NB4 (cell line): ENCODE measurements around the gene ADD1.
"Not testable (repeated sequence)": the region's sequence is repeated elsewhere in the genome, so short reads cannot be mapped to it uniquely, and the experiment has no call there.

ENCODE experiments used
- DNase-seq: peaks from one replicate; pipeline ENCODE4 v3.0.0; 2010; ENCODE audit warnings: low read depth
- H3K4me3 ChIP-seq: one replicate; pipeline ENCODE4 v1.5.1; 2011; ENCODE audit warnings: mild to moderate bottlenecking, low read depth, low read length, moderate library complexity
- MYC ChIP-seq: IDR thresholded peaks from 2 replicates; pipeline ENCODE4 v1.6.1; 2011; ENCODE audit warnings: low read depth, low read length
- POLR2A ChIP-seq: IDR thresholded peaks from 2 replicates; pipeline ENCODE4 v1.6.1; 2011; ENCODE audit warnings: mild to moderate bottlenecking; ENCODE audit not compliant: insufficient read length; ENCODE audit errors: extremely low read depth
- TF ChIP-seq, protein P1 (sequence below): IDR thresholded peaks from one replicate; pipeline ENCODE4 v1.5.1; 2012; ENCODE audit warnings: low read depth, low read length
- TF ChIP-seq, protein P2 (sequence below): IDR thresholded peaks from 2 replicates; pipeline ENCODE4 v1.6.1; 2011; ENCODE audit warnings: low read depth, low read length

Gene ADD1

DNA sequence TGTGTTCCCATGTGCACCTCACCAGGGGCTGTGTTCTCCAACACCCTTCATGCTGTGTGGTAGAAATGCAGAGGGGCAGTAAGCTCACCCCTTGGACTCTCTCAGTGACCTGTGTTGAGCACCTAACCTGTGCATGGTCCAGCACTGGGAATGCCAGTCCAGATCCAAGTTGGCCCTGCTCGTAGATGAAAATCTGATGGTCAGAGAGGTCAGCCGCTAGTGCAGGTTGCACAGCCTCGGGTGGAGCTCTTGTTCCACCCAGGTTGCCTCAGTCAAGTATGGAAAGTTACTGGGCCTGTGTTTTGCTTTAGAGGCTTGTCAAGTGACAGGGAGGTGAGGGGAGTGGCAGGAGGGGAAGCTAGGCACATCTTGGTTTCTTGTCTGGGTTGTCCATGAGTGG, 68.2 kb downstream of the ADD1 start:
- no peak for DNase-seq
- no peak overlapping the region for H3K4me3 ChIP-seq
- TF ChIP-seq, protein P1, sequence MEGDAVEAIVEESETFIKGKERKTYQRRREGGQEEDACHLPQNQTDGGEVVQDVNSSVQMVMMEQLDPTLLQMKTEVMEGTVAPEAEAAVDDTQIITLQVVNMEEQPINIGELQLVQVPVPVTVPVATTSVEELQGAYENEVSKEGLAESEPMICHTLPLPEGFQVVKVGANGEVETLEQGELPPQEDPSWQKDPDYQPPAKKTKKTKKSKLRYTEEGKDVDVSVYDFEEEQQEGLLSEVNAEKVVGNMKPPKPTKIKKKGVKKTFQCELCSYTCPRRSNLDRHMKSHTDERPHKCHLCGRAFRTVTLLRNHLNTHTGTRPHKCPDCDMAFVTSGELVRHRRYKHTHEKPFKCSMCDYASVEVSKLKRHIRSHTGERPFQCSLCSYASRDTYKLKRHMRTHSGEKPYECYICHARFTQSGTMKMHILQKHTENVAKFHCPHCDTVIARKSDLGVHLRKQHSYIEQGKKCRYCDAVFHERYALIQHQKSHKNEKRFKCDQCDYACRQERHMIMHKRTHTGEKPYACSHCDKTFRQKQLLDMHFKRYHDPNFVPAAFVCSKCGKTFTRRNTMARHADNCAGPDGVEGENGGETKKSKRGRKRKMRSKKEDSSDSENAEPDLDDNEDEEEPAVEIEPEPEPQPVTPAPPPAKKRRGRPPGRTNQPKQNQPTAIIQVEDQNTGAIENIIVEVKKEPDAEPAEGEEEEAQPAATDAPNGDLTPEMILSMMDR = no peak
- TF ChIP-seq POLR2A (no peak), MYC (no peak)
- TF ChIP-seq, protein P2, sequence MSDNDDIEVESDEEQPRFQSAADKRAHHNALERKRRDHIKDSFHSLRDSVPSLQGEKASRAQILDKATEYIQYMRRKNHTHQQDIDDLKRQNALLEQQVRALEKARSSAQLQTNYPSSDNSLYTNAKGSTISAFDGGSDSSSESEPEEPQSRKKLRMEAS = no peak

DNA sequence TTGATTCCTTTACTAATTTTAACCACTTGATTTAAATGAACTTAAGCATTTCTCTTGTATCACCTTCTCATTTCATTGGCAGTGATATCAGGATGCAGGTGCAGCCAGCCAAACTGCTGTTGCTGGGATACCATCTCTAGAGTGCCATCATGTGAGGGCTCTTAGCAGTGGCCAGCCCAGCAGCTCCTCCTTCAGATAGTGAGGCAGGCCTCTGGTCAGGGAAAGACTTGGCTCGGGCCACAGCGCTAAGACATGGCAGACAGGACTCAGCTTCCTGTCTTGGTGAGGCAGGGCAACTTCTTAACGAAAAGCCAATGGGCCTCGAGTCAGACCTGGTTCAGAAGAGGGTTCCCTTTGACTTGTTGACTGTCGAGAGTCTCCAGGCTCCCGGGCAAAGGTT, 69.5 kb downstream of the ADD1 start:
- no peak for DNase-seq
- no peak for TF ChIP-seq MYC
- TF ChIP-seq POLR2A = no peak
- TF ChIP-seq, protein P2 = no peak
- TF ChIP-seq, protein P1 = no peak
- H3K4me3 ChIP-seq = no peak overlapping the region

DNA sequence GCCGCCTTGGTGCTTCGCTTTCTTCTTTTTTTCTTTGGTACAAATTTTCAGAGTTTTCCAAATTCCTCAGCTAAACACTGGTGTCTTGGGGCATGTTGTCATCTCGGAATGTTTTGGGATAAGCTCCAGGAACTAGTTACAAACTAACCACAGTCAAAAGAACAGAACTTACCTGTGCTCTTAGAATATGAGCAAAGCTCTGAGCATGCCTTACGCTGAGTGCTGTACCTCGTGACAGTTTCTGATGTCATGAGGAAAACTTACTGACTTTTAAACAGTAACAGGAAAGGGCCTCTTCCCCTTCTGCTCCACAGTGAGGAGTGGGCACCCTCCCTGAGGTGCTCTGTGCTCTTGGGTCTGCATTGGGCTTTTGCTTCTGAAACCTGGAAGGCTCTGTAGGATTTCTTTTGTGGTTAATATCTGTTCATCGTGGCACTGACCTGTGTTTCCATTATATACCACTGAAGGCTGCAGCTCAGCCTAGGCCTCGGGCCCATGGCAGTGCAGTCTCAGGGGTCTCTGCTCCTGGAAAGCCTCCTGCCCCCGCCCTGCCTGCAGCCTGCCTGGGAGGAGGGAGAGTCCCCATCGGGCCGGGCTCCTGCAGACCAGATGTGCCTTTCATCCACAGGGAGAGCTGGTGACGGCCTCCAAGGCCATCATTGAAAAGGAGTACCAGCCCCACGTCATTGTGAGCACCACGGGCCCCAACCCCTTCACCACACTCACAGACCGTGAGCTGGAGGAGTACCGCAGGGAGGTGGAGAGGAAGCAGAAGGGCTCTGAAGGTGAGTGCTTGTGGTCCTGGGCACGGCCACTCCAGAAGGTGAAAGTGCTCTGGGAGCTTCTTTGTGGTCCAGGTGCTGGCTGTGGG, 70.8 kb downstream of the ADD1 start:
- no peak overlapping the region for H3K4me3 ChIP-seq
- DNase-seq = no peak
- TF ChIP-seq, protein P2 = no peak
- no peak for TF ChIP-seq MYC
- TF ChIP-seq POLR2A = no peak
- TF ChIP-seq, protein P1 = no peak

DNA sequence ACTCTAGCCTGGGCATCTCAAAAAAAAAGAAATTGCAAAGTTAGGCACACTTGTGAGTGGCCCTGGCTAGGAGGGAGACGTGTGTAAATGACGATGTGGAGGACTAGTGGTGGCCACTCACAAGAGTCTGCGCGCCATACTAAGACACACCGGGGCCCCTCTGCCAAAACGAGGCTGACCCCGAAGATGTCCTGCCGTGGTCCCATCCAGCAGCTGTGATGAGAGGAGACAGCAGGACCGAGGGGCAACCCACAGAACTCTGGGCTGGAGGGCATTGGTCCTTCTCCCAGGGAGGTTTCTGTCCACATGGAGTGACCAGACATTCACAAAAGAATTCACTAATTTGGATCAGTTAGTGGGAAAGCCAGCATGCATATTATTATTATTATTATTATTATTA, 72.1 kb downstream of the ADD1 start:
- no peak overlapping the region for H3K4me3 ChIP-seq
- TF ChIP-seq, protein P1 = no peak
- TF ChIP-seq MYC = no peak
- TF ChIP-seq, protein P2 = no peak
- TF ChIP-seq POLR2A = no peak
- no peak for DNase-seq

DNA sequence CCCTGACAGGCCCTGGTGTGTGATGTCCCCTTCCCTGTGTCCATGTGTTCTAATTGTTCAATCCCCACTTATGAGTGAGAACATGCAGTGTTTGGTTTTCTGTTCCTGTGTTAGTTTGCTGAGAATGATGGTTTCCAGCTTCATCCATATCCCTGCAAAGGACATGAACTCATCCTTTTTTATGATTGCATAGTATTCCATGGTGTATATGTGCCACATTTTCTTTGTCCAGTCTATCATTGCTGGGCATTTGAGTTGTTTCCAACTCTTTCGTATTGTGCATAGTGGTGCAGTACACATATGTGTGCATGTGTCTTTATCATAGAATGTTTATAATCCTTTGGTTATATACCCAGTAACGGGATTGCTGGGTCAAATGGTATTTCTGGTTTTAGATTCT, 73.1 kb downstream of the ADD1 start:
- DNase-seq, H3K4me3 ChIP-seq: not testable (repeated sequence)

DNA sequence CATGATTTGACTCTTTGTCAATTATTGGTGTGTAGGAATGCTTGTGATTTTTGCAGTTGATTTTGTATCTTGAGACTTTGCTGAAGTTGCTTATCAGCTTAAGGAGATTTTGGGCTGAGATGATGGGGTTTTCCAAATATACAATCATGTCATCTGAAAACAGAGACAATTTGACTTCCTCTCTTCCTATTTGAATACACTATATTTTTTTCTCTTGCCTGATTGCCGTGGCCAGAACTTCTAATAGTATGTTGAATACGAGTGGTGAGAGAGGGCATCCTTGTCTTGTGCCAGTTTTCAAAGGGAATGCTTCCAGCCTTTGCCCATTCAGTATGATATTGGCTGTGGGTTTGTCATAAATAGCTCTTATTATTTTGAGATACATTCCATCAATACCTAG, 74.7 kb downstream of the ADD1 start:
- not testable (repeated sequence) for H3K4me3 ChIP-seq

DNA sequence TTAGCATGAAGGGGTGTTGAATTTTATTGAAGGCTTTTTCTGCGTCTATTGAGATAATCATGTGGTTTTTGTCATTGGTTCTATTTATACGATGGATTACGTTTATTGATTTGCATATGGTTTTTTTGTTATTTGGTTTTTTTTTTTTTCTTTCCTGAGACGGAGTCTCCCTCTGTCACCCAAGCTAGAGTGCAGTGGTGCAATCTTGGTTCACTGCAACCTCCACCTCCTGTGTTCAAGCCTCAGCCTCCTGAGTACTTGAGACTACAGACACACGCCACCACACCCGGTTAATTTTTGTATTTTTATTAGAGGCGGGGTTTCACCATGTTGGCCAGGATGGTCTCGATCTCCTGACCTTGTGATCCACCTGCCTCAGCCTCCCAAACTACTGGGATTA, 75.1 kb downstream of the ADD1 start:
- not testable (repeated sequence) for DNase-seq, H3K4me3 ChIP-seq

More for the DNA sequence above, 74.7 kb downstream of the ADD1 start:
- not testable (repeated sequence) for DNase-seq

DNA sequence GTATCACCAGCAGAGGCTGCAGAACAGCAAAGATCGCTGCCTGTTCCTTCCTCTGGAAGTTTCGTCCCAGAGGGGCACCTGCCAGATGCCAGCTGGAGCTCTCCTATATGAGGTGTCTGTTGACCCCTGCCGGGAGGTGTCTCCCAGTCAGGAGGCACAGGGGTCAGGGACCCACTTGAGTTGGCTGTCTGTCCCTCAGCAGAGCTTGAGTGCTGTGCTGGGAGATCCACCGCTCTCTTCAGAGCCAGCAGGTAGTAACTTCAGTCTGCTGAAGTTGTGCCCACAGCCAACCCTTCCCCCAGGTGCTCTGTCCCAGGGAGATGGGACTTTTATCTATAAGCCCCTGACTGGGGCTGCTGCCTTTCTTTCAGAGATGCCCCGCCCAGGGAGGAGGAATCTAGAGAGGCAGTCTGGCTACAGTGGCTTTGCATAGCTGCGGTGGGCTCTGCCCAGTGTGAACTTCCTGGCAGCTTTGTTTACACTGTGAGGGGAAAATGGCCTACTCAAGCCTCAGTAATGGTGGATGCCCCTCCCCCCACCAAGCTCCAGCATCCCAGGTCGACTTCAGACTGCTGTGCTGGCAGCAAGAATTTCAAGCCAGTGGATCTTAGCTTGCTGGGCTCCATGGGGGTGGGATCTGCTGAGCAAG, 78.9 kb downstream of the ADD1 start:
- H3K4me3 ChIP-seq, DNase-seq: not testable (repeated sequence)
